Measurements from ENCODE around the gene GNA15.

- TF ChIP-seq, protein P1, sequence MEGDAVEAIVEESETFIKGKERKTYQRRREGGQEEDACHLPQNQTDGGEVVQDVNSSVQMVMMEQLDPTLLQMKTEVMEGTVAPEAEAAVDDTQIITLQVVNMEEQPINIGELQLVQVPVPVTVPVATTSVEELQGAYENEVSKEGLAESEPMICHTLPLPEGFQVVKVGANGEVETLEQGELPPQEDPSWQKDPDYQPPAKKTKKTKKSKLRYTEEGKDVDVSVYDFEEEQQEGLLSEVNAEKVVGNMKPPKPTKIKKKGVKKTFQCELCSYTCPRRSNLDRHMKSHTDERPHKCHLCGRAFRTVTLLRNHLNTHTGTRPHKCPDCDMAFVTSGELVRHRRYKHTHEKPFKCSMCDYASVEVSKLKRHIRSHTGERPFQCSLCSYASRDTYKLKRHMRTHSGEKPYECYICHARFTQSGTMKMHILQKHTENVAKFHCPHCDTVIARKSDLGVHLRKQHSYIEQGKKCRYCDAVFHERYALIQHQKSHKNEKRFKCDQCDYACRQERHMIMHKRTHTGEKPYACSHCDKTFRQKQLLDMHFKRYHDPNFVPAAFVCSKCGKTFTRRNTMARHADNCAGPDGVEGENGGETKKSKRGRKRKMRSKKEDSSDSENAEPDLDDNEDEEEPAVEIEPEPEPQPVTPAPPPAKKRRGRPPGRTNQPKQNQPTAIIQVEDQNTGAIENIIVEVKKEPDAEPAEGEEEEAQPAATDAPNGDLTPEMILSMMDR (tag by site-specific recombination; IDR thresholded peaks at IDR 0.05), result no peak
- no peak for TF ChIP-seq ZNF488 (tag by site-specific recombination; IDR thresholded peaks at IDR 0.05)
- no peak for TF ChIP-seq ZNF561 (tag by site-specific recombination; IDR thresholded peaks at IDR 0.05; ENCODE audit: borderline replicate concordance)
- no peak for TF ChIP-seq ZNF768 (tag by site-specific recombination; IDR thresholded peaks at IDR 0.05)
- no peak for TF ChIP-seq ZNF449 (tag by site-specific recombination; IDR thresholded peaks at IDR 0.05)
- TF ChIP-seq, protein P2, sequence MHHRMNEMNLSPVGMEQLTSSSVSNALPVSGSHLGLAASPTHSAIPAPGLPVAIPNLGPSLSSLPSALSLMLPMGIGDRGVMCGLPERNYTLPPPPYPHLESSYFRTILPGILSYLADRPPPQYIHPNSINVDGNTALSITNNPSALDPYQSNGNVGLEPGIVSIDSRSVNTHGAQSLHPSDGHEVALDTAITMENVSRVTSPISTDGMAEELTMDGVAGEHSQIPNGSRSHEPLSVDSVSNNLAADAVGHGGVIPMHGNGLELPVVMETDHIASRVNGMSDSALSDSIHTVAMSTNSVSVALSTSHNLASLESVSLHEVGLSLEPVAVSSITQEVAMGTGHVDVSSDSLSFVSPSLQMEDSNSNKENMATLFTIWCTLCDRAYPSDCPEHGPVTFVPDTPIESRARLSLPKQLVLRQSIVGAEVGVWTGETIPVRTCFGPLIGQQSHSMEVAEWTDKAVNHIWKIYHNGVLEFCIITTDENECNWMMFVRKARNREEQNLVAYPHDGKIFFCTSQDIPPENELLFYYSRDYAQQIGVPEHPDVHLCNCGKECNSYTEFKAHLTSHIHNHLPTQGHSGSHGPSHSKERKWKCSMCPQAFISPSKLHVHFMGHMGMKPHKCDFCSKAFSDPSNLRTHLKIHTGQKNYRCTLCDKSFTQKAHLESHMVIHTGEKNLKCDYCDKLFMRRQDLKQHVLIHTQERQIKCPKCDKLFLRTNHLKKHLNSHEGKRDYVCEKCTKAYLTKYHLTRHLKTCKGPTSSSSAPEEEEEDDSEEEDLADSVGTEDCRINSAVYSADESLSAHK (tag by site-specific recombination; IDR thresholded peaks at IDR 0.05), result no peak
- no peak for TF ChIP-seq ZNF473 (tag by site-specific recombination; IDR thresholded peaks at IDR 0.05)
- TF ChIP-seq ZNF211 (tag by site-specific recombination; IDR thresholded peaks at IDR 0.05; ENCODE audit: low read depth), result no peak
- TF ChIP-seq ZNF777 (tag by site-specific recombination; IDR thresholded peaks at IDR 0.05; ENCODE audit: borderline replicate concordance), result no peak
- no peak for TF ChIP-seq ZBTB48 (tag by site-specific recombination; IDR thresholded peaks at IDR 0.05)
- no peak for TF ChIP-seq ZNF404 (tag by site-specific recombination; IDR thresholded peaks at IDR 0.05)
Measured at GRCh38 chr19:3192684-3193083, 56.9 kb downstream of the GNA15 start.
